A549 (cell line): ENCODE results near the gene MAP3K10. TPM values are rescaled to one million over a fixed set of nuclear protein-coding genes. Genes with fewer than 3 reads are reported as not detected.

Source experiments
- ATAC-seq, 2 experiments: fragments of 200-7000 bp in 1 of 2; fragments of >200 bp in 1 of 2; cut with Nextera tagmentation in 1 of 2; cut with Tn5 transposase in 1 of 2; 3 replicates each; pipeline versions ENCODE4 v1.8.0 to v1.9.1; 2018 to 2020; ENCODE audit warnings: mild to moderate bottlenecking in 1 of 2, moderate library complexity in 1 of 2
- CTCF ChIA-PET: fragments of 300-600 bp; sonication (Branson Sonifier 250); formaldehyde crosslinking; extraction: SDS; loops from one replicate; lab custom pipeline; 2021; ENCODE audit warnings: antibody characterized with exemption, inconsistent platforms; lab: Yijun Ruan, JAX
- POLR2A ChIA-PET: fragments of 350-600 bp; formaldehyde crosslinking; extraction: SDS; loops from one replicate; lab custom pipeline; 2021; ENCODE audit warnings: antibody characterized with exemption, inconsistent platforms; lab: Yijun Ruan, JAX
- DNase-seq, 2 experiments: peaks; one replicate each; pipeline versions ENCODE4 v3.0.0 to v3.0.0-alpha.2; 2011 to 2016; ENCODE audit warnings: low read depth in 1 of 2, low spot score in 1 of 2
- FAIRE-seq: peaks from 2 replicates; lab custom pipeline; 2011; peaks lifted over from hg19 to GRCh38; lab: Jason Lieb, UNC
- H3K27ac ChIP-seq, 2 experiments: fragments of >200 bp; sonication (Bioruptor Twin); formaldehyde crosslinking; 3 replicates each; pipeline ENCODE4 v1.5.1; 2016 to 2017
- H3K4me1 ChIP-seq: fragments of >200 bp; sonication (Bioruptor Twin); formaldehyde crosslinking; 3 replicates; pipeline ENCODE4 v1.6.1; 2016
- H3K4me2 ChIP-seq: fragments of >200 bp; sonication (Bioruptor Twin); formaldehyde crosslinking; 3 replicates; pipeline ENCODE4 v1.6.1; 2016
- H3K4me3 ChIP-seq: fragments of >200 bp; sonication (Bioruptor Twin); formaldehyde crosslinking; 3 replicates; pipeline ENCODE4 v1.5.1; 2016
- H3K9me3 ChIP-seq: fragments of >200 bp; sonication (Bioruptor Twin); formaldehyde crosslinking; 3 replicates; pipeline ENCODE4 v1.6.1; 2016
- BCL3 ChIP-seq: fragments of >200 bp; sonication (Bioruptor Twin); formaldehyde crosslinking; IDR thresholded peaks from 3 replicates; pipeline ENCODE4 v1.6.1; 2016
- CBX2 ChIP-seq: fragments of 200-600 bp; sonication (generic); IDR thresholded peaks from 2 replicates; pipeline ENCODE4 v1.6.1; 2016; ENCODE audit warnings: low read depth, mild to moderate bottlenecking, borderline replicate concordance
- CHD4 ChIP-seq: fragments of 200-600 bp; sonication (generic); IDR thresholded peaks from 2 replicates; pipeline ENCODE4 v1.6.1; 2016; ENCODE audit warnings: antibody characterized with exemption, mild to moderate bottlenecking, borderline replicate concordance
- CTCF ChIP-seq: fragments of >200 bp; sonication (Bioruptor Twin); formaldehyde crosslinking; IDR thresholded peaks from 3 replicates; pipeline ENCODE4 v1.5.1; 2016
- E2F6 ChIP-seq: IDR thresholded peaks from 2 replicates; pipeline ENCODE4 v1.6.1; 2012; ENCODE audit warnings: low read depth, borderline replicate concordance
- ELK1 ChIP-seq: fragments of 150-350 bp; IDR thresholded peaks from 2 replicates; pipeline ENCODE4 v1.6.1; 2014; ENCODE audit warnings: low read depth, mild to moderate bottlenecking, low read length
- ESRRA ChIP-seq: fragments of 150-350 bp; IDR thresholded peaks from 2 replicates; pipeline ENCODE4 v1.6.1; 2014; ENCODE audit warnings: mild to moderate bottlenecking, low read length, borderline replicate concordance
- FOSB ChIP-seq: fragments of 250-450 bp; sonication (Bioruptor Pico); IDR thresholded peaks from 2 replicates; pipeline ENCODE4 v1.5.0; 2020; ENCODE audit warnings: mild to moderate bottlenecking, moderate library complexity
- FOXS1 ChIP-seq: fragments of 250-450 bp; sonication (Bioruptor Pico); IDR thresholded peaks from 2 replicates; pipeline ENCODE4 v1.5.0; 2020; ENCODE audit warnings: mild to moderate bottlenecking, moderate library complexity
- HMGXB4 ChIP-seq: fragments of 250-450 bp; sonication (Bioruptor Pico); IDR thresholded peaks from 2 replicates; pipeline ENCODE4 v1.5.0; 2021; ENCODE audit warnings: mild to moderate bottlenecking, moderate library complexity, borderline replicate concordance
- HOXB13 ChIP-seq: fragments of 250-450 bp; sonication (Bioruptor Pico); IDR thresholded peaks from 2 replicates; pipeline ENCODE4 v1.5.0; 2020; ENCODE audit warnings: low read depth, mild to moderate bottlenecking, moderate library complexity
- KDM1A ChIP-seq: fragments of 200-600 bp; sonication (generic); IDR thresholded peaks from 2 replicates; pipeline ENCODE4 v1.6.1; 2016; ENCODE audit warnings: low read depth, mild to moderate bottlenecking
- KDM5A ChIP-seq: fragments of 200-600 bp; sonication (generic); IDR thresholded peaks from 2 replicates; pipeline ENCODE4 v1.6.1; 2016; ENCODE audit warnings: antibody characterized with exemption, mild to moderate bottlenecking
- MAX ChIP-seq: IDR thresholded peaks from 2 replicates; pipeline ENCODE4 v1.6.1; 2012
- NFE2L2 ChIP-seq: fragments of 150-350 bp; conservative IDR thresholded peaks from 2 replicates; pipeline ENCODE4 v1.6.1; 2014; ENCODE audit warnings: low read length
- NPAS2 ChIP-seq: fragments of 250-450 bp; sonication (Bioruptor Pico); IDR thresholded peaks from 2 replicates; pipeline ENCODE4 v1.8.0; 2022; ENCODE audit warnings: mild to moderate bottlenecking, moderate library complexity, borderline replicate concordance
- NR3C1 ChIP-seq: fragments of >200 bp; sonication (Bioruptor Twin); formaldehyde crosslinking; IDR thresholded peaks from 3 replicates; pipeline ENCODE4 v1.6.1; 2017
- POLR2AphosphoS2 ChIP-seq: conservative IDR thresholded peaks from 2 replicates; pipeline ENCODE4 v1.6.1; 2012; ENCODE audit warnings: low read length, improper control_type of control experiment, inconsistent platforms
- RAD21 ChIP-seq, 2 experiments: fragments of >200 bp in 1 of 2; sonication (Bioruptor Twin) in 1 of 2; formaldehyde crosslinking in 1 of 2; IDR thresholded peaks in 1 of 2; conservative IDR thresholded peaks in 1 of 2; 2 replicates in 1 of 2; 3 replicates in 1 of 2; pipeline ENCODE4 v1.6.1; 2012 to 2018; ENCODE audit warnings: inconsistent platforms in 1 of 2
- RARB ChIP-seq: fragments of 250-450 bp; sonication (Bioruptor Pico); IDR thresholded peaks from 2 replicates; pipeline ENCODE4 v1.8.0; 2021; ENCODE audit warnings: mild to moderate bottlenecking, moderate library complexity
- RCOR1 ChIP-seq: fragments of 150-350 bp; IDR thresholded peaks from 2 replicates; pipeline ENCODE4 v1.6.1; 2014; ENCODE audit warnings: antibody characterized with exemption, low read length, low read depth
- RNF2 ChIP-seq: fragments of 200-600 bp; sonication (generic); IDR thresholded peaks from 2 replicates; pipeline ENCODE4 v1.6.1; 2016; ENCODE audit warnings: low read depth, mild to moderate bottlenecking, antibody characterized with exemption, moderate library complexity, borderline replicate concordance
- TFCP2L1 ChIP-seq: fragments of 250-450 bp; sonication (Bioruptor Pico); IDR thresholded peaks from 2 replicates; pipeline ENCODE4 v1.5.0; 2021; ENCODE audit warnings: mild to moderate bottlenecking
- ZC3H11A ChIP-seq: fragments of 450-650 bp; IDR thresholded peaks from 2 replicates; pipeline ENCODE4 v1.6.1; 2014; ENCODE audit warnings: antibody characterized with exemption, mild to moderate bottlenecking
- ZFP36 ChIP-seq: fragments of 450-650 bp; IDR thresholded peaks from 2 replicates; pipeline ENCODE4 v1.6.1; 2014; ENCODE audit warnings: borderline replicate concordance; ENCODE audit not compliant: partially characterized antibody
- ZNF302 ChIP-seq: fragments of 250-450 bp; sonication (Bioruptor Pico); IDR thresholded peaks from 2 replicates; pipeline ENCODE4 v1.9.0; 2021; ENCODE audit warnings: inconsistent platforms, mild to moderate bottlenecking, moderate library complexity
- ZSCAN20 ChIP-seq: fragments of 250-450 bp; sonication (Bioruptor Pico); IDR thresholded peaks from 2 replicates; pipeline ENCODE4 v1.8.0; 2022; ENCODE audit warnings: mild to moderate bottlenecking, moderate library complexity
- WGBS: methylation state at CpG from one replicate; pipeline ENCODE4 v1.1.6; 2017; ENCODE audit errors: missing lambda C conversion rate; 5-methylcytosine and 5-hydroxymethylcytosine counted together
- polyA plus RNA-seq, 4 experiments: library from polyadenylated mRNA; depleted of rRNA in 3 of 4; stranded (reverse); fragments of >200 nt; fragmentation: RNase III in 1 of 4; extraction: RNeasy Plus Mini Kit Qiagen cat#74134 plus additional on column Dnase treatment in 1 of 4; gene quantifications; 2 replicates in 3 of 4; 3 replicates in 1 of 4; pipeline ENCODE4 v1.2.3, GENCODE V29; 2011 to 2017
- TF ChIP-seq, protein P1 (sequence below): IDR thresholded peaks from 2 replicates; pipeline ENCODE4 v1.6.1; 2012

Gene MAP3K10
- polyA plus RNA-seq, 2 of the 4 experiments (the other 2 are of a cell fraction): 6.6 to 21.0 TPM

DNA sequence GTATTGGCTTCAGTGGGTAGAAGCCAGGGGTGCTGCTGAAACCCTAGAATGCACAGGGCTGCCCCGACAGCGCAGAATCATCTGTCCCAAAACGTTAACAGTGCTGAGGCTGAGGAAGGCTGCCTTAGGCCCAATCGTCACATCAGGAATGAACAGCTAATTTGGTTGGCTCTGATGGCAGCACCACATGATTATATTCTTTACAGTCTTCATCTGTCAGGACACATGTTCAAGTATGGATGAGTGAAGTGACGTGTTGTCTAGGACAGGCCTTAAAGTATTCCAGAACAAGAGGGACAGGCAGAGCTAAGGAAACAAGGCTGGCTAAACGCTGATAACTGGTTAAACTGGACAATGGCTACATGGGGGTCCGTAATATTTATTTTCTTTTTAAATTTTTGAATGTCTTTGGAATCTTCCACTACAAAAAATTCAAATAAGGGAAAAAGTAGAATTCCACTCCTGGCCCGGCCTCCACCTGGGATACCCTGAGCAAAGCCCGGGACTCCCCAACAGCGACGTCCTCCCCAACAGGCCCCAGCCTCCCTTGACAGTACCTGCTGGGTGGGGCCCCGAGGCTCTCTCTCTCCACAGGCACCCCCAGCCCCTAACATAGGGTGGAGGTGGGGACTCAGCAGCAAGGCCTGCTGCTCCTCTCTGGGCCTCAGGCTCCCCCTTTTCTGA is 50.0 kb downstream of the MAP3K10 start:
- Histone ChIP-seq H3K27ac (no peak overlapping the region), H3K4me2 (no peak overlapping the region), H3K9me3 (no peaks in the 10 kb centered on the region), H3K4me3 (no peak overlapping the region), H3K4me1 (no peaks in the 10 kb centered on the region)
- POLR2A ChIA-PET: no interaction called here
- TF ChIP-seq KDM1A (no peak), CBX2 (no peak), CHD4 (no peak), MAX (no peak), HMGXB4 (CRISPR knock-in tag) (no peak), ELK1 (no peak), TFCP2L1 (CRISPR knock-in tag) (no peak), ZFP36 (no peak), ZNF302 (CRISPR knock-in tag) (no peak), POLR2AphosphoS2 (no peak), ESRRA (no peak), KDM5A (no peak), ZC3H11A (no peak), FOXS1 (CRISPR knock-in tag) (no peak), NR3C1 (no peak), ZSCAN20 (no peak), HOXB13 (no peak), BCL3 (no peak), NFE2L2 (no peak)
- TF ChIP-seq, protein P1, sequence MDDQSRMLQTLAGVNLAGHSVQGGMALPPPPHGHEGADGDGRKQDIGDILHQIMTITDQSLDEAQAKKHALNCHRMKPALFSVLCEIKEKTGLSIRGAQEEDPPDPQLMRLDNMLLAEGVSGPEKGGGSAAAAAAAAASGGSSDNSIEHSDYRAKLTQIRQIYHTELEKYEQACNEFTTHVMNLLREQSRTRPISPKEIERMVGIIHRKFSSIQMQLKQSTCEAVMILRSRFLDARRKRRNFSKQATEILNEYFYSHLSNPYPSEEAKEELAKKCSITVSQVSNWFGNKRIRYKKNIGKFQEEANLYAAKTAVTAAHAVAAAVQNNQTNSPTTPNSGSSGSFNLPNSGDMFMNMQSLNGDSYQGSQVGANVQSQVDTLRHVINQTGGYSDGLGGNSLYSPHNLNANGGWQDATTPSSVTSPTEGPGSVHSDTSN: no peak
- 92% methylated on average over 12 of the region's 12 CpGs for whole genome bisulfite sequencing
- no peak for ATAC-seq
- CTCF ChIA-PET: interaction anchor here (0.6 to 1.4 kb wide), 7 partner anchors 12 to 140 kb away, joined by 3 to 4 read pairs (median 3); no protein-coding TSS in a partner anchor
- peak; percentile 32 for FAIRE-seq
- DNase-seq: no peak

- POLR2A ChIA-PET: no interaction called here
- Histone ChIP-seq H3K27ac (no peak overlapping the region), H3K4me2 (no peak overlapping the region), H3K4me1 (no peaks in the 10 kb centered on the region), H3K4me3 (no peak overlapping the region), H3K9me3 (no peaks in the 10 kb centered on the region)
- FAIRE-seq (no peak), DNase-seq (no peak), ATAC-seq (0 out of 6 replicates have a peak, but pooled peaks of 1 of the 2 experiments have one; percentile 6)
- CTCF ChIA-PET: interaction anchor here (0.7 to 1.8 kb wide), 7 partner anchors 10 to 102 kb away, joined by 3 to 8 read pairs (median 4); no protein-coding TSS in a partner anchor
- 95% methylated on average over 21 of the region's 21 CpGs for WGBS
- no peak for TF ChIP-seq RCOR1
- no peak for TF ChIP-seq RAD21 (conservative IDR thresholded peaks at IDR 0.05 in 1 of 2, IDR thresholded peaks at IDR 0.05 in 1 of 2)
- no peak for TF ChIP-seq NPAS2 (CRISPR knock-in tag)
- no peak for TF ChIP-seq MAX
- no peak for TF ChIP-seq RNF2
- TF ChIP-seq RARB (CRISPR knock-in tag): no peak
- no peak for TF ChIP-seq FOSB (CRISPR knock-in tag)
- no peak for TF ChIP-seq FOXS1 (CRISPR knock-in tag)
- no peak for TF ChIP-seq E2F6
- TF ChIP-seq CTCF: no peak
These were observed 50.7 kb downstream of the MAP3K10 start for GRCh38 chr19:40241809-40242384.
